ENCODE data around the gene PLPPR1. TPM values are rescaled to one million over a fixed set of nuclear protein-coding genes. Genes with fewer than 3 reads are reported as not detected.

The PLPPR1 gene
- total RNA-seq, 4 donors from 2014 or later, result 0.27 to 0.42 TPM; not detected in 2

- no peak overlapping the region for H3K4me3 ChIP-seq
- no peak for TF ChIP-seq POLR2AphosphoS5 (IDR thresholded peaks at IDR 0.05)
- TF ChIP-seq EP300 (IDR thresholded peaks at IDR 0.05), result no peak
- no peak for TF ChIP-seq CTCF (IDR thresholded peaks at IDR 0.05)
- TF ChIP-seq POLR2A (IDR thresholded peaks at IDR 0.05), result no peak
- H3K27me3 ChIP-seq, result no peaks in the 10 kb centered on the region
- H3K4me1 ChIP-seq, result no peaks in the 10 kb centered on the region
- no peaks in the 10 kb centered on the region for H3K36me3 ChIP-seq
- ATAC-seq, result no peak
- WGBS, 2 donors (ENCODE audit: low coverage in 1 of 2), result 60 to 87% methylated on average over 1 of the region's 1 CpG
- H3K9me3 ChIP-seq, result no peaks in the 10 kb centered on the region
- H3K27ac ChIP-seq, result no peak overlapping the region
These were observed 136.6 kb downstream of the PLPPR1 start for GRCh38 chr9:101165131-101165530.

DNA sequence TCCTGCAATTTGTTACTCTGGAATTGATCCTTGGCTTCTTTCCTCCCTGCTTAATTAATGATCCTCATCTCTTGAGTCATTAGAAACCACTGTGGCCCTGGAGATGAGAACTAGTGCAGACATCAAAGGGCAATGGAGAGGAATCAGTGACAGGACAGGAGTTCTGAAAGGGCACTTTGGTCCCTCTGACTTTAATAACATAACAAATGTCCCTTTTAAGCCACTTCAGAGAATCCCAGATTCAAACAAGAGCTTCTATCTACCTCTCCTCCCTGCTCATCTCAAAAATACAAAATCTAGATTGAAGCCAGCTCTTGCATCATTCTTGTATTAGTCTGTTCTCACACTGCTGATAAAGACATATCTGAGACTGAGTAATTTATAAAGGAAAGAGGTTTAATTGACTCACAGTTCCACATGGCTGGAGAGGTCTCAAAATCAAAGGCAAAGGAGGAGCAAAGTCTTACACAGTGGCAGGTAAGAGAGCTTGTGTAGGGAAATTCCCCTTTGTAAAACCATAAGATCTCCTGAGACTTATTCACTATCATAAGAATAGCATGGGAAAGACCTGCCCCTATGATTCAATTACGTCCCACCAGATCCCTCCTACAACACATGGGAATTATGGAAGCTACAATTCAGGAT lies 139.1 kb downstream of the PLPPR1 start:
- 80 to 90% methylated on average over 1 of the region's 1 CpG for WGBS, 2 donors (ENCODE audit: low coverage in 1 of 2)
- TF ChIP-seq POLR2A (IDR thresholded peaks at IDR 0.05), result no peak
- no peak for TF ChIP-seq POLR2AphosphoS5 (IDR thresholded peaks at IDR 0.05)
- no peak for TF ChIP-seq EP300 (IDR thresholded peaks at IDR 0.05)
- TF ChIP-seq CTCF (IDR thresholded peaks at IDR 0.05), result no peak
- no peak for ATAC-seq
- Histone ChIP-seq H3K4me1 (no peaks in the 10 kb centered on the region), H3K4me3 (no peak overlapping the region), H3K27ac (no peak overlapping the region), H3K36me3 (no peaks in the 10 kb centered on the region), H3K27me3 (no peaks in the 10 kb centered on the region), H3K9me3 (no peaks in the 10 kb centered on the region)

DNA sequence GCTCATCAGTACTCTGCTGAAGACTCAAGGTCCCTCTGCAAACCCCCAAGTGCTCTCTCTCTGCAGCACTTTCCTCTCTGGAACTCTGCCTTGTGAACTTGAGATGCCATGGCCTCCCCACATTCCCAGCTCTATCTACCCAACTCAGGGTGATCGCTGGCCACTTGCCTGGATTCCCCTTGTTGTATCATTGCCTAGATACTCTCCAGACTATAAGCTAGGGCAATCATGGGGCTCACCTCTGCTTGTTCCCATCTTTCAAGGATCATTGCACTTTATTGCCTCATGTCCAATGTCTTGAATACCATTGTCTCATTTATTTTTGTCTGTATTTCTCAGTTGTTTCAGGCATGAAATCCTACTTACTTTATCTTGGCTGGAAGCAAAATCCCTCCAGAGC lies 144.1 kb downstream of the PLPPR1 start:
- WGBS, 2 donors (ENCODE audit: low coverage in 1 of 2), result 91% methylated on average over 1 of the region's 1 CpG; no CpG with 5 or more reads in 1 of the 2 donors
- Histone ChIP-seq H3K27me3 (no peaks in the 10 kb centered on the region), H3K9me3 (peaks cover 0 to 17% (median 0%) of the 10 kb centered on the region in 3 donors), H3K4me1 (no peaks in the 10 kb centered on the region), H3K36me3 (no peaks in the 10 kb centered on the region), H3K27ac (no peak overlapping the region), H3K4me3 (no peak overlapping the region)
- no peak for TF ChIP-seq EP300 (IDR thresholded peaks at IDR 0.05)
- TF ChIP-seq POLR2A (IDR thresholded peaks at IDR 0.05), result no peak
- no peak for TF ChIP-seq CTCF (IDR thresholded peaks at IDR 0.05)
- no peak for TF ChIP-seq POLR2AphosphoS5 (IDR thresholded peaks at IDR 0.05)
- no peak for ATAC-seq

DNA sequence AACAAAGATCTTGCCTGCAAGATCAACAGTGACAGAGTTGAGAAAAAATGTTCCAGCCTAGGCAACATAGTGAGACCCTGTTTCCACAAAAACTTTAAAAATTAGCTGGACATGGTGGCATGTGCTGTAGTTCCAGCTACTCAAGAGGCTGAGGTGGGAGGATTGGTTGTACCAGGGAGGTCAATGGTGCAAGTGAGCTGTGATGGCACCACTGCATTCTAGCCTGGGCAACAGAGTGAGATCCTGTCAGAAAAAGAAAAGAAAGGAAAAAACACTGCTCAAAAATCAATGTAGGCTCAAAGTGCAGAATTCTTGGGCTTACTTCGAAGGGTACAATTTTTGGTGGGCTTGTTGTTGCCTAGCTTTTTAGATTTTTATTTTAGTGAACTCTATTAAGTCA lies 145.4 kb downstream of the PLPPR1 start:
- Histone ChIP-seq H3K4me3 (no peak overlapping the region), H3K27me3 (no peaks in the 10 kb centered on the region), H3K36me3 (no peaks in the 10 kb centered on the region), H3K9me3 (peaks cover 0 to 22% (median 0%) of the 10 kb centered on the region in 3 donors), H3K27ac (no peak overlapping the region), H3K4me1 (no peaks in the 10 kb centered on the region)
- no peak for ATAC-seq
- no peak for TF ChIP-seq POLR2AphosphoS5 (IDR thresholded peaks at IDR 0.05)
- TF ChIP-seq EP300 (IDR thresholded peaks at IDR 0.05), result no peak
- TF ChIP-seq POLR2A (IDR thresholded peaks at IDR 0.05), result no peak
- no peak for TF ChIP-seq CTCF (IDR thresholded peaks at IDR 0.05)
- 78 to 83% methylated on average over 1 of the region's 1 CpG for WGBS, 2 donors (ENCODE audit: low coverage in 1 of 2)

DNA sequence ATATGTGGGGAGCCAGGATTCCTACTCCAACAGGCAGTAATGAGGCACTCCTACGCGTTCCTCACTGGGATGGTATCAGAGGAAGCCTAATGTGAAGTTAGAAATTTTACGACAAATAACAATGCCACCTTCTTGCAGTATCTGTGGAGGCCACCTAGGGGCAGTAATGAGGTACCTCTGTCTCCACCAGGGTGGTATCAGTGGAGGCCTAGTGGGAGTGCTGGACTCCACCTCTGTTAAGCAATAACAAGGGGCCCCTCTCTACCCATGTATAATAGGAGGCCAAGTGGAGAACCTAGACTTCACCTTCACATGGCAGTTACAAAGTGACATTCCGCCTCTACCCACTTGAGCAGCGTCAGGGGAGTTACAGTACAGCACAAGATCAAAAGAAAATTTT lies 147.9 kb downstream of the PLPPR1 start:
- Histone ChIP-seq H3K27me3 (no peaks in the 10 kb centered on the region), H3K4me1 (no peaks in the 10 kb centered on the region), H3K9me3 (peaks cover 0 to 22% (median 0%) of the 10 kb centered on the region in 3 donors), H3K4me3 (no peak overlapping the region), H3K36me3 (no peaks in the 10 kb centered on the region), H3K27ac (no peak overlapping the region)
- WGBS, 2 donors (ENCODE audit: low coverage in 1 of 2), result 84 to 90% methylated on average over 3 to 5 of the region's 5 CpGs
- ATAC-seq, result no peak
- TF ChIP-seq POLR2A (IDR thresholded peaks at IDR 0.05) (no peak), POLR2AphosphoS5 (IDR thresholded peaks at IDR 0.05) (no peak), CTCF (IDR thresholded peaks at IDR 0.05) (no peak), EP300 (IDR thresholded peaks at IDR 0.05) (no peak)

Measured in gastroesophageal sphincter (tissue), 4 donors.